Neuronal stem cell (in vitro differentiated cells): ENCODE data around the gene TRANK1.
A peak's percentile ranks its signal among the peaks of the same experiment; 100 is the strongest.
"Not testable (repeated sequence)": the region's sequence is repeated elsewhere in the genome, so short reads cannot be mapped to it uniquely, and the experiment has no call there.

Source experiments
- DNase-seq: peaks from one replicate; pipeline ENCODE4 v3.0.0-alpha.2; 2013; ENCODE audit warnings: low spot score
- H2AFZ ChIP-seq: one replicate; pipeline ENCODE4 v1.6.1; 2013; ENCODE audit warnings: mild to moderate bottlenecking, low read length, inconsistent platforms
- H2AK5ac ChIP-seq: 2 replicates; pipeline ENCODE4 v1.6.1; 2013; ENCODE audit warnings: low read depth, mild to moderate bottlenecking, inconsistent platforms, low read length, moderate library complexity, mixed read lengths
- H2BK120ac ChIP-seq: 2 replicates; pipeline ENCODE4 v1.6.1; 2013; ENCODE audit warnings: low read depth, mild to moderate bottlenecking, inconsistent platforms, low read length, moderate library complexity, mixed read lengths
- H2BK12ac ChIP-seq: one replicate; pipeline ENCODE4 v1.6.1; 2013; ENCODE audit warnings: low read length, inconsistent platforms
- H2BK15ac ChIP-seq: 2 replicates; pipeline ENCODE4 v1.6.1; 2013; ENCODE audit warnings: mild to moderate bottlenecking, low read length, inconsistent platforms, mixed read lengths
- H2BK5ac ChIP-seq: one replicate; pipeline ENCODE4 v1.6.1; 2013; ENCODE audit warnings: inconsistent platforms, mild to moderate bottlenecking, low read length, moderate library complexity
- H3K14ac ChIP-seq: one replicate; pipeline ENCODE4 v1.6.1; 2013; ENCODE audit warnings: low read length, inconsistent platforms
- H3K18ac ChIP-seq: 2 replicates; pipeline ENCODE4 v1.6.1; 2013; ENCODE audit warnings: low read length, inconsistent platforms
- H3K23ac ChIP-seq: 2 replicates; pipeline ENCODE4 v1.6.1; 2013; ENCODE audit warnings: low read depth, mild to moderate bottlenecking, mixed read lengths, low read length, inconsistent platforms; ENCODE audit not compliant: poor library complexity
- H3K27ac ChIP-seq: replicated peaks from 3 replicates; pipeline ENCODE4 v1.5.1; 2013; ENCODE audit warnings: low read length, inconsistent platforms
- H3K27me3 ChIP-seq, 3 experiments: 2 replicates each; pipeline ENCODE4 v1.6.1; 2013; ENCODE audit warnings: low read length in 3 of 3, mild to moderate bottlenecking in 2 of 3, inconsistent platforms in 1 of 3, low read depth in 1 of 3, mixed read lengths in 1 of 3, moderate library complexity in 1 of 3; ENCODE audit not compliant: control insufficient read depth in 3 of 3, insufficient read depth in 3 of 3
- H3K36me3 ChIP-seq, 2 donors: replicated peaks in 1 of 2; 2 replicates each; pipeline ENCODE4 v1.6.1; 2013; ENCODE audit warnings: low read length in 2 of 2; ENCODE audit not compliant: control insufficient read depth in 2 of 2, insufficient read depth in 2 of 2
- H3K4ac ChIP-seq: 2 replicates; pipeline ENCODE4 v1.6.1; 2013; ENCODE audit warnings: inconsistent platforms, mild to moderate bottlenecking, low read length, moderate library complexity
- H3K4me1 ChIP-seq, 2 donors: 1 replicate in 1 of 2; 2 replicates in 1 of 2; pipeline ENCODE4 v1.6.1; 2013; ENCODE audit warnings: low read length in 2 of 2, low read depth in 1 of 2; ENCODE audit not compliant: control insufficient read depth in 2 of 2, insufficient read depth in 1 of 2
- H3K4me2 ChIP-seq: one replicate; pipeline ENCODE4 v1.6.1; 2013; ENCODE audit warnings: mild to moderate bottlenecking, low read length, inconsistent platforms; ENCODE audit not compliant: insufficient read depth, poor library complexity, severe bottlenecking
- H3K4me3 ChIP-seq, 2 donors: 2 replicates each; pipeline ENCODE4 v1.5.1; 2013; ENCODE audit warnings: low read length in 2 of 2, mild to moderate bottlenecking in 2 of 2, inconsistent platforms in 1 of 2, moderate library complexity in 1 of 2
- H3K79me1 ChIP-seq: one replicate; pipeline ENCODE4 v1.6.1; 2013; ENCODE audit warnings: low read depth, mild to moderate bottlenecking, inconsistent platforms, low read length, moderate library complexity
- H3K9ac ChIP-seq: one replicate; pipeline ENCODE4 v1.6.1; 2013; ENCODE audit warnings: mild to moderate bottlenecking, low read depth, low read length, inconsistent platforms; ENCODE audit not compliant: poor library complexity
- H3K9me3 ChIP-seq, 2 donors: replicated peaks in 1 of 2; 2 replicates each; pipeline versions ENCODE3 to v1.6.1; 2013; ENCODE audit warnings: low read length in 2 of 2, mild to moderate bottlenecking in 2 of 2, inconsistent platforms in 1 of 2, low read depth in 1 of 2, mixed read lengths in 1 of 2, moderate library complexity in 1 of 2; ENCODE audit not compliant: control insufficient read depth in 2 of 2, insufficient read depth in 1 of 2
- H4K8ac ChIP-seq: one replicate; pipeline ENCODE4 v1.6.1; 2013; ENCODE audit warnings: low read depth, mild to moderate bottlenecking, inconsistent platforms, low read length, moderate library complexity
- H4K91ac ChIP-seq: one replicate; pipeline ENCODE4 v1.6.1; 2013; ENCODE audit warnings: low read length, low read depth, mild to moderate bottlenecking, inconsistent platforms; ENCODE audit not compliant: poor library complexity
- WGBS, 2 donors: extraction: QIAGEN DNeasy Blood & Tissue Kit; methylation state at CpG; one replicate each; pipeline ENCODE4 v1.1.7; 2013; ENCODE audit warnings: missing lambda C conversion rate in 2 of 2, mixed read lengths in 1 of 2; ENCODE audit not compliant: insufficient read length in 2 of 2, insufficient replicate concordance in 1 of 2; ENCODE audit errors: extremely low coverage in 2 of 2; 5-methylcytosine and 5-hydroxymethylcytosine counted together

The TRANK1 gene

DNA sequence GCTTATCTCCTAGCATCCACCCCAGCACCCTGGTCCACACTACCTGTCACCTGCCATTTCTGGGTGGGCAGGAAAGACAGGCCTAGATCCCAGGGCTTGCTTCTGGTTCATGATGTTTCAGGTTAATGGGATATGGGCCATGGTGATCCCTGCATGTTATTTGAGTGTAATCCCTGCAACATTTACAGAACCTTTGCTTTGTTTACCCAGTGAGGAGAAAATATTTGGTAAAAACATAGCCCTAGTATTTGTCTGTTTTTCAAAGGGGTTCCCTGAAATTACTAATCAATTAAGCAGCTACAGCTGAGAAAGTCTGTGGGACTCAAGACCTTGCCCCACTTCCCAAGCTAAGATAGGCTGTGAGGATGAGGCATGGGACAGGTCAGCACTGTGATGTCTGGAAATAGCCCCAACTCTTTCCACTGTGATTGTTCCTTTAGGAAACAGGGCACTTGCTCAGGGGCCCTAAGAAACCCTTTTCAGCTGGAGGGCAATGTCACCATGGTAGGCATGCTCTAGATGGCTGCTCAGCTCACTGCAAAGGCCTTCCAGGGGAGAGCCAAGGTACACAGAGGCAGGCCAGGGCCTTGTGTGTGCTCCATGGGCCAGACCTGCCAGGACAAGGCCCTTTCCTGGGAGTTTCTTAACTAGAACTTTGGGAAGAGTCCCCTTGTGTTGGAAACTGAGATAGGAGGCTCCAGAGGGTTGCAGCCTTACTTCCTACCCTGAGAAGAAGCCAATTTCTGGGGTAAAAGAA lies 11.1 kb downstream of the TRANK1 start:
- peak overlapping the region; percentile 90 for H3K18ac ChIP-seq
- H3K9ac ChIP-seq, result no peak overlapping the region
- H4K91ac ChIP-seq, result peak overlapping the region; percentile 11
- H3K27ac ChIP-seq, result peak overlapping the region; percentile 69
- H2BK15ac ChIP-seq, result peak overlapping the region; percentile 34
- no peak overlapping the region for H3K14ac ChIP-seq
- peak overlapping the region; percentile 63 for H2AK5ac ChIP-seq
- no peak overlapping the region for H3K4me2 ChIP-seq
- H3K27me3 ChIP-seq, result no peaks in the 10 kb centered on the region
- peak overlapping the region; percentile 62 for H2AFZ ChIP-seq
- peak overlapping the region; percentile 82 for H2BK12ac ChIP-seq
- H4K8ac ChIP-seq, result no peak overlapping the region
- no peak overlapping the region for H3K4ac ChIP-seq
- H3K9me3 ChIP-seq, result peaks cover 0 to 2% of the 10 kb centered on the region in 2 donors
- no peaks in the 10 kb centered on the region for H3K36me3 ChIP-seq
- H2BK120ac ChIP-seq, result peak overlapping the region; percentile 43
- H3K23ac ChIP-seq, result no peak overlapping the region
- H3K4me1 ChIP-seq, result peaks cover 6 to 7% of the 10 kb centered on the region in 2 donors
- peak overlapping the region; percentile 83 for H2BK5ac ChIP-seq
- H3K79me1 ChIP-seq, result no peaks in the 10 kb centered on the region
- no peak overlapping the region for H3K4me3 ChIP-seq
- no peak for DNase-seq

- not testable (repeated sequence) for H3K4me3 ChIP-seq, H3K9ac ChIP-seq, H3K4ac ChIP-seq, H3K4me1 ChIP-seq, H3K79me1 ChIP-seq, H3K18ac ChIP-seq, H3K36me3 ChIP-seq, H2BK5ac ChIP-seq, DNase-seq, H2BK120ac ChIP-seq, H4K8ac ChIP-seq, H3K14ac ChIP-seq, H3K9me3 ChIP-seq, H2AFZ ChIP-seq, H3K27me3 ChIP-seq, H3K27ac ChIP-seq, H3K23ac ChIP-seq, H2BK12ac ChIP-seq, H2BK15ac ChIP-seq, H3K4me2 ChIP-seq, H4K91ac ChIP-seq
- peak overlapping the region; percentile 85 for H2AK5ac ChIP-seq
- no CpG with 5 or more reads among the region's 1 CpG for WGBS, 2 donors
Measured at GRCh38 chr3:36931424-36931823, 13.4 kb downstream of the TRANK1 start.

GRCh38 chr3:36928220-36928619 lies 16.6 kb downstream of the TRANK1 start:
- no peak overlapping the region for H3K4me2 ChIP-seq
- H4K91ac ChIP-seq, result no peak overlapping the region
- no peaks in the 10 kb centered on the region for H3K27me3 ChIP-seq
- H2AFZ ChIP-seq, result no peak overlapping the region
- no peak for DNase-seq
- H3K79me1 ChIP-seq, result no peaks in the 10 kb centered on the region
- no peak overlapping the region for H3K14ac ChIP-seq
- H3K36me3 ChIP-seq, result no peaks in the 10 kb centered on the region
- WGBS, 2 donors, result no CpG with 5 or more reads among the region's 1 CpG
- no peaks in the 10 kb centered on the region for H3K9me3 ChIP-seq
- H2BK120ac ChIP-seq, result no peak overlapping the region
- no peak overlapping the region for H2AK5ac ChIP-seq
- H3K4me1 ChIP-seq, result peaks cover 6% of the 10 kb centered on the region in 2 donors
- no peak overlapping the region for H2BK12ac ChIP-seq
- H3K18ac ChIP-seq, result no peak overlapping the region
- no peak overlapping the region for H3K4ac ChIP-seq
- H3K23ac ChIP-seq, result no peak overlapping the region
- no peak overlapping the region for H2BK15ac ChIP-seq
- H3K9ac ChIP-seq, result no peak overlapping the region
- no peak overlapping the region for H3K27ac ChIP-seq
- no peak overlapping the region for H4K8ac ChIP-seq
- H3K4me3 ChIP-seq, result no peak overlapping the region
- no peak overlapping the region for H2BK5ac ChIP-seq

- Histone ChIP-seq H2BK5ac (no peak overlapping the region), H3K9me3 (peaks cover 0 to 3% of the 10 kb centered on the region in 2 donors), H3K18ac (no peak overlapping the region), H2BK120ac (no peak overlapping the region), H3K4me1 (peaks cover 0 to 6% of the 10 kb centered on the region in 2 donors), H3K27me3 (no peaks in the 10 kb centered on the region), H3K4ac (no peak overlapping the region), H2AFZ (no peak overlapping the region), H3K36me3 (no peaks in the 10 kb centered on the region), H3K14ac (no peak overlapping the region), H4K91ac (no peak overlapping the region), H2BK15ac (no peak overlapping the region), H3K79me1 (no peaks in the 10 kb centered on the region), H3K9ac (no peak overlapping the region), H3K27ac (no peak overlapping the region), H2BK12ac (no peak overlapping the region), H2AK5ac (no peak overlapping the region), H4K8ac (no peak overlapping the region), H3K4me3 (no peak overlapping the region), H3K4me2 (no peak overlapping the region), H3K23ac (no peak overlapping the region)
- DNase-seq, result no peak
- WGBS, 2 donors, result no CpG with 5 or more reads among the region's 6 CpGs
Measured at GRCh38 chr3:36926292-36926897, 18.5 kb downstream of the TRANK1 start.
